GM12878 (cell line): ENCODE measurements around the gene PCDH1. TPM values are rescaled to one million over a fixed set of nuclear protein-coding genes. Genes with fewer than 3 reads are reported as not detected.

ENCODE experiments used
- ATAC-seq: fragments of 200-7000 bp; cut with Tn5 transposase; 3 replicates; pipeline ENCODE4 v1.9.1; 2020; ENCODE audit warnings: mild to moderate bottlenecking, moderate library complexity
- BruUV-seq: library from RNA; stranded (reverse); fragments of 400-500 nt; replicated peaks from 2 replicates; lab custom pipeline; 2021; lab: Mats Ljungman, UMichigan
- CTCF ChIA-PET: fragments of 300-600 bp; sonication (Branson Sonifier 250); formaldehyde crosslinking; extraction: SDS; loops from one replicate; lab custom pipeline; 2021; ENCODE audit warnings: inconsistent platforms; lab: Yijun Ruan, JAX
- POLR2A ChIA-PET: fragments of 350-600 bp; formaldehyde crosslinking; extraction: SDS; loops from one replicate; lab custom pipeline; 2021; ENCODE audit warnings: inconsistent platforms; lab: Charles Lee
- RAD21 ChIA-PET: fragments of 300-600 bp; sonication (Branson Sonifier 250); formaldehyde crosslinking; loops from one replicate; lab custom pipeline; 2023; ENCODE audit warnings: antibody characterized with exemption; ENCODE audit not compliant: unreplicated experiment; lab: Charles Lee
- SMC1A ChIA-PET: fragments of 300-600 bp; sonication (Branson Sonifier 250); formaldehyde crosslinking; loops from one replicate; lab custom pipeline; 2023; ENCODE audit not compliant: unreplicated experiment, uncharacterized antibody; lab: Charles Lee
- DNase-seq: peaks from one replicate; pipeline ENCODE4 v3.0.0-alpha.2; 2011; ENCODE audit warnings: low read depth, low spot score
- FAIRE-seq: peaks from 3 replicates; lab custom pipeline; 2011; peaks lifted over from hg19 to GRCh38; lab: Jason Lieb, UNC
- H2AFZ ChIP-seq: 2 replicates; pipeline ENCODE4 v1.6.0; 2011; ENCODE audit warnings: low read depth, low read length, control low read depth; ENCODE audit not compliant: control insufficient read depth
- H3K27ac ChIP-seq: 2 replicates; pipeline ENCODE4 v1.5.1; 2011; ENCODE audit warnings: control low read depth; ENCODE audit not compliant: control insufficient read depth, insufficient read depth
- H3K27me3 ChIP-seq, 2 experiments: replicated peaks in 1 of 2; 2 replicates each; pipeline versions ENCODE4 v1.6.0 to v1.6.1; 2011; ENCODE audit warnings: low read length in 1 of 2; ENCODE audit not compliant: control insufficient read depth in 2 of 2, insufficient read depth in 2 of 2
- H3K36me3 ChIP-seq, 2 experiments: 2 replicates each; pipeline ENCODE4 v1.5.1; 2011; ENCODE audit warnings: low read length in 1 of 2; ENCODE audit not compliant: control insufficient read depth in 2 of 2, insufficient read depth in 2 of 2
- H3K4me1 ChIP-seq: 2 replicates; pipeline ENCODE4 v1.6.1; 2011; ENCODE audit warnings: mild to moderate bottlenecking, low read length, moderate library complexity, mixed read lengths; ENCODE audit not compliant: control insufficient read depth, insufficient read depth
- H3K4me2 ChIP-seq: 2 replicates; pipeline ENCODE4 v1.6.0; 2011; ENCODE audit warnings: control low read depth; ENCODE audit not compliant: control insufficient read depth, insufficient read depth
- H3K4me3 ChIP-seq: fragments of 200-600 bp; sonication (generic); 2 replicates; pipeline ENCODE4 v1.5.1; 2016
- H3K79me2 ChIP-seq: 2 replicates; pipeline ENCODE4 v1.6.0; 2011; ENCODE audit warnings: low read length; ENCODE audit not compliant: control insufficient read depth, insufficient read depth
- H3K9ac ChIP-seq: 2 replicates; pipeline ENCODE4 v1.8.0; 2011; ENCODE audit warnings: low read length, control low read depth, mixed read lengths; ENCODE audit not compliant: control insufficient read depth, insufficient read depth
- H3K9me3 ChIP-seq: replicated peaks from 3 replicates; pipeline ENCODE4 v1.5.1; 2011; ENCODE audit warnings: mild to moderate bottlenecking, low read length; ENCODE audit not compliant: control insufficient read depth, insufficient read depth
- H4K20me1 ChIP-seq: 2 replicates; pipeline ENCODE4 v1.6.0; 2011; ENCODE audit not compliant: control insufficient read depth, insufficient read depth
- BCL11A ChIP-seq: IDR thresholded peaks from 2 replicates; pipeline ENCODE4 v1.6.1; 2011; ENCODE audit warnings: low read depth, low read length
- CBX5 ChIP-seq: sonication (generic); IDR thresholded peaks from 2 replicates; pipeline ENCODE4 v1.6.1; 2016; ENCODE audit warnings: low read depth, moderate library complexity, mild to moderate bottlenecking, inconsistent platforms
- ETV6 ChIP-seq, 2 experiments: fragments of 450-650 bp in 1 of 2; IDR thresholded peaks in 1 of 2; conservative IDR thresholded peaks in 1 of 2; 2 replicates each; pipeline ENCODE4 v1.6.1; 2014; ENCODE audit warnings: antibody characterized with exemption in 1 of 2, borderline replicate concordance in 1 of 2, low read depth in 1 of 2, mild to moderate bottlenecking in 1 of 2, moderate library complexity in 1 of 2
- FOXK2 ChIP-seq: fragments of 450-650 bp; IDR thresholded peaks from 2 replicates; pipeline ENCODE4 v1.6.1; 2017; ENCODE audit warnings: mild to moderate bottlenecking, moderate library complexity
- HDAC2 ChIP-seq: fragments of 200-600 bp; sonication (generic); IDR thresholded peaks from 2 replicates; pipeline ENCODE4 v1.6.1; 2017
- KLF5 ChIP-seq: fragments of 450-650 bp; IDR thresholded peaks from 2 replicates; pipeline ENCODE4 v1.6.1; 2014; ENCODE audit warnings: mild to moderate bottlenecking; ENCODE audit not compliant: partially characterized antibody
- MTA2 ChIP-seq: fragments of 450-650 bp; IDR thresholded peaks from 2 replicates; pipeline ENCODE4 v1.6.1; 2016; ENCODE audit warnings: low read depth, mild to moderate bottlenecking, moderate library complexity
- MXI1 ChIP-seq: fragments of 150-350 bp; IDR thresholded peaks from 2 replicates; pipeline ENCODE4 v1.6.1; 2011; ENCODE audit warnings: low read depth, mild to moderate bottlenecking, inconsistent platforms, low read length, improper control_type of control experiment
- NFXL1 ChIP-seq: fragments of 450-650 bp; IDR thresholded peaks from 2 replicates; pipeline ENCODE4 v1.6.1; 2017; ENCODE audit warnings: antibody characterized with exemption, mild to moderate bottlenecking, borderline replicate concordance
- NFYA ChIP-seq: IDR thresholded peaks from 2 replicates; pipeline ENCODE4 v1.6.1; 2011; ENCODE audit warnings: low read depth, mild to moderate bottlenecking, low read length, improper control_type of control experiment, borderline replicate concordance
- NR2C2 ChIP-seq: IDR thresholded peaks from 2 replicates; pipeline ENCODE4 v1.6.1; 2011; ENCODE audit warnings: borderline replicate concordance, low read depth; ENCODE audit not compliant: control insufficient read depth, insufficient read length
- SKIL ChIP-seq: fragments of 450-650 bp; IDR thresholded peaks from 2 replicates; pipeline ENCODE4 v1.6.1; 2017; ENCODE audit warnings: mild to moderate bottlenecking, low read depth, inconsistent platforms; ENCODE audit not compliant: poor library complexity, severe bottlenecking
- ZNF207 ChIP-seq: fragments of 450-650 bp; IDR thresholded peaks from 2 replicates; pipeline ENCODE4 v1.6.1; 2014; ENCODE audit warnings: antibody characterized with exemption, mild to moderate bottlenecking, borderline replicate concordance
- WGBS: methylation state at CpG from one replicate; pipeline ENCODE4 v1.1.6; 2016; ENCODE audit warnings: low lambda C conversion rate; ENCODE audit not compliant: insufficient replicate concordance, insufficient coverage; ENCODE audit errors: missing lambda C conversion rate; 5-methylcytosine and 5-hydroxymethylcytosine counted together
- in situ Hi-C: fragments of 300-500 bp; cut with MboI; formaldehyde crosslinking; loops from 9 replicates; pipeline ENCODE4 v1.14.3; 2018; ENCODE audit warnings: mixed read lengths
- intact Hi-C: fragments of 100-400 bp; cut with micrococcal nuclease; formaldehyde crosslinking; loops from one replicate; pipeline ENCODE4 v1.14.2; 2022; ENCODE audit not compliant: unreplicated experiment
- polyA plus RNA-seq, 11 experiments: library from polyadenylated mRNA; depleted of rRNA in 4 of 11; unstranded in 6 of 11; stranded (reverse) in 5 of 11; fragments of >200 nt; fragmentation: Nextera tagmentation in 4 of 11; fragmentation: Illumina TruSeq in 1 of 11; extraction: Ambion mirVana in 4 of 11; extraction: Trizol in 1 of 11; gene quantifications; 1 replicate in 1 of 11; 2 replicates in 10 of 11; pipeline versions ENCODE4 v1.2.1 to v1.2.3, GENCODE V29; 2011 to 2016; ENCODE audit warnings: inconsistent platforms in 2 of 11, missing spikeins in 2 of 11, low read depth in 1 of 11
- total RNA-seq, 4 experiments: library from RNA; depleted of rRNA in 3 of 4; stranded (reverse); fragments of >200 nt in 3 of 4; fragmentation: Illumina TruSeq in 1 of 4; extraction: Trizol in 1 of 4; gene quantifications; 2 replicates each; pipeline versions ENCODE4 v1.2.1 to v1.2.3, GENCODE V29; 2013 to 2021
- TF ChIP-seq, protein P1 (sequence below): fragments of 150-350 bp; IDR thresholded peaks from 2 replicates; pipeline ENCODE4 v1.6.1; 2016; ENCODE audit warnings: low read depth, low read length
- TF ChIP-seq, protein P2 (sequence below): IDR thresholded peaks from 2 replicates; pipeline ENCODE4 v1.6.1; 2012; ENCODE audit warnings: mild to moderate bottlenecking, low read depth, low read length

Gene PCDH1
- total and polyA plus RNA-seq, 10 of the 15 experiments (the other 5 are each of a cell fraction or from before 2014, with no cell fraction given) = 0.07 to 0.36 (median 0.16) TPM; not detected in 7

- no peak for ATAC-seq
- Histone ChIP-seq H4K20me1 (no peaks in the 10 kb centered on the region), H3K36me3 (no peaks in the 10 kb centered on the region), H3K79me2 (no peaks in the 10 kb centered on the region), H3K9me3 (no peaks in the 10 kb centered on the region), H3K27ac (no peak overlapping the region), H3K27me3 (0 out of 4 replicates have a peak, but pooled peaks cover 0 to 7% of the 10 kb centered on the region in 2 experiments), H3K4me1 (no peaks in the 10 kb centered on the region), H3K9ac (no peak overlapping the region), H3K4me2 (no peak overlapping the region), H2AFZ (no peak overlapping the region), H3K4me3 (no peak overlapping the region)
- 55% methylated on average over 20 of the region's 21 CpGs for WGBS
- in situ Hi-C loops = no loop called here
- no peak for DNase-seq
- SMC1A ChIA-PET = no interaction called here
- BruUV-seq = no TSS peak
- FAIRE-seq = no peak
- RAD21 ChIA-PET = no interaction called here
- intact Hi-C loops = no loop called here
- POLR2A ChIA-PET = no interaction called here
- CTCF ChIA-PET = no interaction called here
- TF ChIP-seq MTA2 = no peak
- TF ChIP-seq NFYA = no peak
- TF ChIP-seq MXI1 = no peak
- TF ChIP-seq FOXK2 = no peak
- TF ChIP-seq, protein P1, sequence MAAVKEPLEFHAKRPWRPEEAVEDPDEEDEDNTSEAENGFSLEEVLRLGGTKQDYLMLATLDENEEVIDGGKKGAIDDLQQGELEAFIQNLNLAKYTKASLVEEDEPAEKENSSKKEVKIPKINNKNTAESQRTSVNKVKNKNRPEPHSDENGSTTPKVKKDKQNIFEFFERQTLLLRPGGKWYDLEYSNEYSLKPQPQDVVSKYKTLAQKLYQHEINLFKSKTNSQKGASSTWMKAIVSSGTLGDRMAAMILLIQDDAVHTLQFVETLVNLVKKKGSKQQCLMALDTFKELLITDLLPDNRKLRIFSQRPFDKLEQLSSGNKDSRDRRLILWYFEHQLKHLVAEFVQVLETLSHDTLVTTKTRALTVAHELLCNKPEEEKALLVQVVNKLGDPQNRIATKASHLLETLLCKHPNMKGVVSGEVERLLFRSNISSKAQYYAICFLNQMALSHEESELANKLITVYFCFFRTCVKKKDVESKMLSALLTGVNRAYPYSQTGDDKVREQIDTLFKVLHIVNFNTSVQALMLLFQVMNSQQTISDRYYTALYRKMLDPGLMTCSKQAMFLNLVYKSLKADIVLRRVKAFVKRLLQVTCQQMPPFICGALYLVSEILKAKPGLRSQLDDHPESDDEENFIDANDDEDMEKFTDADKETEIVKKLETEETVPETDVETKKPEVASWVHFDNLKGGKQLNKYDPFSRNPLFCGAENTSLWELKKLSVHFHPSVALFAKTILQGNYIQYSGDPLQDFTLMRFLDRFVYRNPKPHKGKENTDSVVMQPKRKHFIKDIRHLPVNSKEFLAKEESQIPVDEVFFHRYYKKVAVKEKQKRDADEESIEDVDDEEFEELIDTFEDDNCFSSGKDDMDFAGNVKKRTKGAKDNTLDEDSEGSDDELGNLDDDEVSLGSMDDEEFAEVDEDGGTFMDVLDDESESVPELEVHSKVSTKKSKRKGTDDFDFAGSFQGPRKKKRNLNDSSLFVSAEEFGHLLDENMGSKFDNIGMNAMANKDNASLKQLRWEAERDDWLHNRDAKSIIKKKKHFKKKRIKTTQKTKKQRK = no peak
- TF ChIP-seq NR2C2 = no peak
- no peak for TF ChIP-seq BCL11A
- TF ChIP-seq ZNF207 = no peak
- TF ChIP-seq, protein P2, sequence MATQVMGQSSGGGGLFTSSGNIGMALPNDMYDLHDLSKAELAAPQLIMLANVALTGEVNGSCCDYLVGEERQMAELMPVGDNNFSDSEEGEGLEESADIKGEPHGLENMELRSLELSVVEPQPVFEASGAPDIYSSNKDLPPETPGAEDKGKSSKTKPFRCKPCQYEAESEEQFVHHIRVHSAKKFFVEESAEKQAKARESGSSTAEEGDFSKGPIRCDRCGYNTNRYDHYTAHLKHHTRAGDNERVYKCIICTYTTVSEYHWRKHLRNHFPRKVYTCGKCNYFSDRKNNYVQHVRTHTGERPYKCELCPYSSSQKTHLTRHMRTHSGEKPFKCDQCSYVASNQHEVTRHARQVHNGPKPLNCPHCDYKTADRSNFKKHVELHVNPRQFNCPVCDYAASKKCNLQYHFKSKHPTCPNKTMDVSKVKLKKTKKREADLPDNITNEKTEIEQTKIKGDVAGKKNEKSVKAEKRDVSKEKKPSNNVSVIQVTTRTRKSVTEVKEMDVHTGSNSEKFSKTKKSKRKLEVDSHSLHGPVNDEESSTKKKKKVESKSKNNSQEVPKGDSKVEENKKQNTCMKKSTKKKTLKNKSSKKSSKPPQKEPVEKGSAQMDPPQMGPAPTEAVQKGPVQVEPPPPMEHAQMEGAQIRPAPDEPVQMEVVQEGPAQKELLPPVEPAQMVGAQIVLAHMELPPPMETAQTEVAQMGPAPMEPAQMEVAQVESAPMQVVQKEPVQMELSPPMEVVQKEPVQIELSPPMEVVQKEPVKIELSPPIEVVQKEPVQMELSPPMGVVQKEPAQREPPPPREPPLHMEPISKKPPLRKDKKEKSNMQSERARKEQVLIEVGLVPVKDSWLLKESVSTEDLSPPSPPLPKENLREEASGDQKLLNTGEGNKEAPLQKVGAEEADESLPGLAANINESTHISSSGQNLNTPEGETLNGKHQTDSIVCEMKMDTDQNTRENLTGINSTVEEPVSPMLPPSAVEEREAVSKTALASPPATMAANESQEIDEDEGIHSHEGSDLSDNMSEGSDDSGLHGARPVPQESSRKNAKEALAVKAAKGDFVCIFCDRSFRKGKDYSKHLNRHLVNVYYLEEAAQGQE = no peak
- TF ChIP-seq NFXL1 = no peak
- TF ChIP-seq ETV6 (conservative IDR thresholded peaks at IDR 0.05 in 1 of 2, IDR thresholded peaks at IDR 0.05 in 1 of 2; ENCODE audit: borderline replicate concordance in 1 of 2, low read depth in 1 of 2) = no peak
- TF ChIP-seq KLF5 = no peak
- no peak for TF ChIP-seq HDAC2
- TF ChIP-seq SKIL = no peak
- TF ChIP-seq CBX5 = no peak
Measured at GRCh38 chr5:141856037-141856790, 22.0 kb downstream of the PCDH1 start.
